Uterus (tissue), 4 donors: Measurements from ENCODE around the gene TRAPPC12. TPM values are rescaled to one million over a fixed set of nuclear protein-coding genes. Genes with fewer than 3 reads are reported as not detected.
A peak's percentile ranks its signal among the peaks of the same experiment; 100 is the strongest.

Source experiments
- DNase-seq, 2 donors: peaks; one replicate each; pipeline ENCODE4 v3.0.0-alpha.2; 2019 to 2020
- H3K27ac ChIP-seq, 2 donors: fragments of 200-600 bp; sonication (generic); 1 replicate in 1 of 2; 2 replicates in 1 of 2; pipeline ENCODE4 v1.5.1; 2016 to 2018
- H3K27me3 ChIP-seq, 2 donors: fragments of 200-600 bp; sonication (generic); one replicate each; pipeline ENCODE4 v1.5.1; 2018 to 2019; ENCODE audit warnings: control low read depth in 1 of 2
- H3K36me3 ChIP-seq, 2 donors: fragments of 200-600 bp; sonication (generic); one replicate each; pipeline ENCODE4 v1.5.1; 2019; ENCODE audit warnings: control low read depth in 1 of 2
- H3K4me1 ChIP-seq, 2 donors: fragments of 200-600 bp; sonication (generic); one replicate each; pipeline ENCODE4 v1.5.1; 2018 to 2019; ENCODE audit warnings: control low read depth in 1 of 2
- H3K4me3 ChIP-seq, 2 donors: fragments of 200-600 bp; sonication (generic); 1 replicate in 1 of 2; 2 replicates in 1 of 2; pipeline ENCODE4 v1.5.1; 2018 to 2019; ENCODE audit warnings: mild to moderate bottlenecking in 1 of 2
- H3K9me3 ChIP-seq, 2 donors: fragments of 200-600 bp; sonication (generic); one replicate each; pipeline ENCODE4 v1.5.1; 2019; ENCODE audit warnings: control low read depth in 1 of 2
- CTCF ChIP-seq, 4 experiments: fragments of 200-600 bp in 2 of 4; fragments of 450-650 bp in 2 of 4; sonication (generic) in 2 of 4; IDR thresholded peaks; one replicate each; pipeline ENCODE4 v1.5.1; 2016 to 2019; ENCODE audit warnings: antibody characterized with exemption in 4 of 4, mild to moderate bottlenecking in 2 of 4, moderate library complexity in 1 of 4
- POLR2A ChIP-seq, 2 donors: fragments of 450-650 bp; IDR thresholded peaks; one replicate each; pipeline ENCODE4 v1.6.1; 2016; ENCODE audit warnings: antibody characterized with exemption in 2 of 2, mild to moderate bottlenecking in 1 of 2, moderate library complexity in 1 of 2
- intact Hi-C: fragments of 100-400 bp; cut with DNase I; formaldehyde crosslinking; loops from one replicate; pipeline ENCODE4 v1.15.1; 2023; ENCODE audit warnings: low total_unique reads
- total RNA-seq, 4 donors: library from RNA; depleted of rRNA in 3 of 4; stranded (reverse); fragments of >200 nt in 3 of 4; gene quantifications; one replicate each; pipeline versions ENCODE4 v1.1.0 to v1.2.4, GENCODE V29; 2014 to 2023
- donor health status: DM: yes; HTN: yes; CAD: no.

Gene TRAPPC12
- total RNA-seq, 4 donors from 2014 or later, result 15.6 to 149 (median 66.5) TPM

DNA sequence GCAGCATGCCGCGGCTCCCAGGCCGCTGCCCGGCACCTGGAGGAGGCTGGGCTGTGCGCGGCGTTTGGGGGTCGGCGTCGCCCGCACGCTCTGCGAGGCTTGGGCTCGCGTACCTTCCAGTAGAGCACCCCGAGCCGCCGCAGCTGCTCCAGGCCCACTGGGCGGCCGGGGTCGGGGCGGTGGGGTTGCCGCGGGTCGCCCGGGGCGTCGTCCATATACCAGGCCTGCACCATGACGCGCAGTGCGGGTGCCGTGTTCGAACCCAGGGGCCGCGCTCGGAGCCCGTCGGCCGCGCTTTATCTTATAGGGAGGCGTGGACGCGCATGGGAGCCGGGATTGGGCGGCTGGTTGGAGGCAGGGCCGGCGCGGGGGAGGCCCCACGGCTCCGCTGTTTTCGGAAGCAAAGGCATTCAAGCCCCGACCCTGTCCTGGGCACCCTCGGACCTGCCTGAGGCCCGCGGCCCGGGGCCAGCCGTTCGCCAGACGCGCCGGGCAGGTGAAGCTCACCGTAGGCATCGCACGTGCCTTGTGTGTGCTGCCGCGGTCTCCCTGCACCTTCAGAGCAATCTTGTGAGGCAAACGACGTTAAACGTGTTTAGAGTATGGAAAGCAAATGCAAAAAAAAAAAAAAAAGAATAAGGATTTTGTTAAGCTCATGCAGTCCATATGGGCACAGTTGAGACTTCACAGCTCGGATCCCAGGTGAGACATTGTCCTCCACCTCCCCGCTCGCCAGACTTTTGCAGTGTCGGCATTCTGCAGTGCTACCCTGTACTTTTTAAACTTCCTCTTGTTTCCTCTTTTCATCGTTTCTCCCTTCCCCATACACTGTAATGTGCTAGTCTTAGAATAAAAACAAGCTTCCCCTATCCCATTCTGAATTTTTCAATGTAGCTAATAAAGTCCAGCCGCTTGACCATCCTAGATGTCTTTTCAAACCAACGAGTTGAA, 140.0 kb downstream of the TRAPPC12 start, which contains the start of gene ADI1:
TSS of gene ADI1 (minus strand) at position 277 of the 951 bp plus-strand sequence. CDS start at position 233, 44 bp downstream.
- Histone ChIP-seq H3K36me3 (no peaks in the 10 kb centered on the region), H3K9me3 (no peaks in the 10 kb centered on the region), H3K27me3 (no peaks in the 10 kb centered on the region), H3K4me3 (peak within 1 kb of the TSS; percentile 95), H3K4me1 (peaks cover 4 to 6% of the 10 kb centered on the region in 2 donors), H3K27ac (peak within 1 kb of the TSS; percentile 98 to 100)
- intact Hi-C loops, result no loop called here
- DNase-seq, result peak; percentile 80 to 83
- TF ChIP-seq POLR2A (IDR thresholded peaks at IDR 0.05) (peak; percentile 44 to 80), CTCF (IDR thresholded peaks at IDR 0.05) (no peak)

DNA sequence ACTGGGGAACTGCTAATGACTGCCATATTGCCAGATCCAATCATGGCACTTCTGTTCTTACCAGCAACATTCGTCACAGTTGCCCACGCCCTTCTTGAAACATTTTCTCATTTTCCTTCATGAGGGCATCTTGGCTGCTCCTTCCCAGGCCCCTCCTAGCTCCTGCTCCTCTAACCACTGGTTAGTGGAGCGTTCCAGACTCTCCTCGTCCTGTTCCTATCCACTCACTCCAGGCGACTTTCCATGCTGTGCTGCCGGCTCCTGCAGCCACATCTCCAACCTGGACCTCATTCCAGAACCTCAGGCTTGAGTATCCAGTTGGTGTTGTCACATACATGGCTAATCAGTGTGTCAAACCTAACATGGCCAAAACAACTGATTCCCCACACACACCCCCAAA, 141.1 kb downstream of the TRAPPC12 start:
- intact Hi-C loops, result no loop called here
- no peak overlapping the region for H3K4me3 ChIP-seq
- TF ChIP-seq POLR2A (IDR thresholded peaks at IDR 0.05) (no peak), CTCF (IDR thresholded peaks at IDR 0.05) (no peak)

GRCh38 chr2:3522961-3523421, 143.5 kb downstream of the TRAPPC12 start:
- Histone ChIP-seq H3K4me3 (no peak overlapping the region), H3K9me3 (no peaks in the 10 kb centered on the region), H3K27ac (peak overlapping the region; percentile 76 to 77), H3K27me3 (no peaks in the 10 kb centered on the region), H3K4me1 (peaks cover 4 to 6% of the 10 kb centered on the region in 2 donors), H3K36me3 (no peaks in the 10 kb centered on the region)
- TF ChIP-seq POLR2A (IDR thresholded peaks at IDR 0.05) (no peak), CTCF (IDR thresholded peaks at IDR 0.05) (no peak)
- intact Hi-C loops, result no loop called here
- peak; percentile 55 to 74 for DNase-seq

More for the DNA sequence above, 141.1 kb downstream of the TRAPPC12 start:
- Histone ChIP-seq H3K27me3 (no peaks in the 10 kb centered on the region), H3K4me1 (peaks cover 4 to 6% of the 10 kb centered on the region in 2 donors), H3K27ac (no peak overlapping the region), H3K36me3 (no peaks in the 10 kb centered on the region), H3K9me3 (no peaks in the 10 kb centered on the region)
- DNase-seq, result no peak

DNA sequence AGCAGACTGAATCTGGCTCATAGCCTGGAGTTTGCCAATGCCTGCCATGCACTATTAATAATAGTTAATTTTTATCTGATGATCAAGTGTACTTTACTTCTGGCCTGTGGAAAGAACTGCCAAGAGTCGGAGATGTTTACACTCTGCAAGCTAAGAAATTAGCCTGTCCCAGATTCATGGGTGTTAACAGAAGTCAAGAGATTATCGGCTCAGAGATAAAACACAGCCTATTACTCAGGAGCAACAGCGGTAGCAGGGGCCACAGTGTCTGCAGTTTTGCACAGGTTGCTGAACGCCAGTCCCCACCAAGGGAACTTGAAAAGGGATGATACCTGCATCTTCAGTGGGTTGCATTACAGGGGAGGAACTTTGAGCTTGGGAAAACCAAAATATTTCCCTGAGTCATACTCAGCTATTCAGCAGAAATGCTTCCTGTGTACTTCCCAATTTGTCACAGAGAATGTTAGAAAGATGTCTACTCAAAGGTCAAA, 144.1 kb downstream of the TRAPPC12 start:
- Histone ChIP-seq H3K9me3 (no peaks in the 10 kb centered on the region), H3K4me1 (peaks cover 4 to 6% of the 10 kb centered on the region in 2 donors), H3K4me3 (no peak overlapping the region), H3K27ac (peak overlapping the region; percentile 76 to 77), H3K27me3 (no peaks in the 10 kb centered on the region), H3K36me3 (no peaks in the 10 kb centered on the region)
- no peak for DNase-seq
- intact Hi-C loops, result no loop called here
- TF ChIP-seq POLR2A (IDR thresholded peaks at IDR 0.05) (no peak), CTCF (IDR thresholded peaks at IDR 0.05) (no peak)

DNA sequence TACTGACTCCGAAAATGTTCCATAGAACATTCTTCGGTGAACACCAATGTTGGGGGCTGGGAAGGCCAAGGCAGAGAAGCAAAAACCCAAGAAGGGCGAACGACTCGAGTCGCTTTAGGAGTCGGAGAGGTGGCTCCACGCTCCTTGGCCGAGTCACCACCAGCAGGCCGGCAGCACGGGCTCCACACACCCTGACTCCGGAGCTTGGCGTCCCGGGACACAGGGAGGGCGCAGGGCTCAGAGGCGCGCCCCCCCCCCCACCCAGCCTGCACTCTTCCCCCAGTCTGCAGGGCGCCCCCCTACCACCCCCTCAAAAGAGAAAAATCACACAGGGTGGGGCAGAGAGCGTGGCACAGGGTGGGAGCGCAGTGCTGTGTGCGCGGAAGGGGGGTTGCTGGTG, 147.4 kb downstream of the TRAPPC12 start:
- intact Hi-C loops, result no loop called here

More for the DNA sequence above, 147.4 kb downstream of the TRAPPC12 start:
- H3K4me1 ChIP-seq, result peaks cover 0 to 6% of the 10 kb centered on the region in 2 donors
- H3K9me3 ChIP-seq, result no peaks in the 10 kb centered on the region
- no peak overlapping the region for H3K27ac ChIP-seq
- H3K27me3 ChIP-seq, result no peaks in the 10 kb centered on the region
- no peaks in the 10 kb centered on the region for H3K36me3 ChIP-seq
- no peak overlapping the region for H3K4me3 ChIP-seq
- no peak for DNase-seq
- TF ChIP-seq POLR2A (IDR thresholded peaks at IDR 0.05), result no peak
- TF ChIP-seq CTCF (IDR thresholded peaks at IDR 0.05), result no peak
